Loucy (cell line): ENCODE data around the gene ARL5A.

Experiments
- CTCF ChIP-seq: fragments of 200-600 bp; sonication (generic); conservative IDR thresholded peaks from 2 replicates; pipeline ENCODE4 v1.5.1; 2014; ENCODE audit warnings: mild to moderate bottlenecking, antibody characterized with exemption, low read length
- EZH2phosphoT487 ChIP-seq: fragments of 200-600 bp; IDR thresholded peaks from 2 replicates; pipeline ENCODE4 v1.6.1; 2018; ENCODE audit warnings: antibody characterized with exemption, mild to moderate bottlenecking, moderate library complexity, borderline replicate concordance

DNA sequence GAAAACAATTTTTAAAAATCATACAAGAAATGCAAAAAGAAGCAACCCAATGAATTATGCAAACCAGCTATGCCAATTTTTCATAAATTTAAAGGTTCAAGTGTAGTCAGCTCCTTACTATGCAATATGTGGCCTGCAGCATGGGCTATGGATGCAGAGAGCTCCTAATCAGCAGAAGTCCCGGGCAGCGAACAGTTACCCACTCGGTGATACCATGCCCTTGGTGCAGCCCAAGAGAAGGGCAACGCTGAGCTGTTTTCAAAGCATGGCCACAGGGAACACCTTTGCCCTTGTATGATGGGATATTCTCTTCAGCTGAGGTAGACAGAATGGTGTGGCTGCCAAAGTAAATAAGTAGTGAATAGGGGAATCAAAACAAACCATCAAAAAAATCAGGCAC is 17.3 kb upstream of the ARL5A start:
- TF ChIP-seq CTCF (no peak), EZH2phosphoT487 (no peak)
